HG02571 (cell line): Measurements from ENCODE around the gene RAD18.

Experiments used
- ATAC-seq: cut with Tn5 transposase; IDR thresholded peaks from one replicate; pipeline ENCODE4 v1.9.1; 2021; ENCODE audit warnings: mild to moderate bottlenecking, moderate library complexity; ENCODE audit not compliant: unreplicated experiment

The RAD18 gene

DNA sequence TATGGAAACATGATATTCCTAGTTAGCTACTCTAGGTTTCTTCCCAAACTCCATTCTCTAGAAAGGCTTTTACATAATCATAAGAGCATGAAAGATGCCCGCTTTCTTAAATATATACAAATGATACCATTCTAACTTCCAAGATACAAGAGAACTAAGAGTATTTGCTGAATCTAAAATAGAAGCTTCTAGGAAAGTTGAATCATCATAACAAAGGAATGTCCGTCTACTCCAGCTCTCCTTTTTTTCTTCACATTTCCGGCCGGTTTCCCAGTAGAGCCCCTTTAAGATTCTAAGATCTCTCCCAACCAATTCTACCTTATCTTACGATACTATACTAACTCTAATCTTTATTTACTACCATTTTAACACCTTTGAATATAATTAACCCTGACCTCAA is 60.1 kb downstream of the RAD18 start:
- ATAC-seq, result no peak

DNA sequence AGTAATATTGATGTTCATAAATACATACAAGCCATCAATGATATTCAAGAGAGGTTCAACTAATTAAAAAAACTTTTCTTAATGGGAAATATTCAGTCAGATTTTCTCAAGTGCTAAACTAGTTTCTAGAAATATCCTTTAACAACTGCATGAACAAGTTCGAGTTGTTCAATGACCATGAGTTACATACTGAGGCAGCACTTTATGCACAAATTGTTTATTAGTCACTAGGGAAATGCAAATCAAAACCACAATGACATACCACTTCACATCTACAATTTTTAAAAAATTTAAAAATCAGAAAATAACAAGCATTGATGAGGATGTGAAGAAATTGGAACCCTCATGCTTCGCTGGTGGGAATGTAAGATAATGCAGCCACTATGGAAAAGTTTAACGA is 62.4 kb downstream of the RAD18 start:
- no peak for ATAC-seq

DNA sequence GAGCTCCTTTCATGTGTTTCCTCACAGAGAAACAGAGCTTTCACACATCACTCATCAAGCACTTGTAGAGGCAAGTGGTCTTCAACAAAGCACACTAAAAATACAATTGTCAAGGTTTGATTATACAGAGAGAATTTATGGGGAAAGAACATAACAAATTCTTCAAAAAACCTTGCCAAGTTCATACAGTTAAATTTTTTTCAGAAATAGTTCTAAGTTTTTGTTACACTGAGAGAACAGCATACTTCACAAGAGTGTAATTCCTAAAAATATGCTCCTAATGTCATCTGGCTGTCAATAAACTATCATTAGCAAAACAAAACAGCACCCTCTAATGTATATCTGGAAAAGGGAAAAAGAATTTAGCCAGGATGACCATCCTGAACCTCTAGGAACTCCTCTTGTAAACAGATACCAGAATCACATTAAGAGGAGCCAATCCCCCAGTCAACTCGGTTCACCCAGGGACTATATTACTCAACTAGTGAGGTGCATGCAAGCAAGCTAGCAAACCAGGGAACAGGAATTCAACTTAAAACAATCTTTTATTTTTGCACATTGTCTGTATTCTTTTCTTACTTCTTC is 63.3 kb downstream of the RAD18 start:
- ATAC-seq, result no peak

DNA sequence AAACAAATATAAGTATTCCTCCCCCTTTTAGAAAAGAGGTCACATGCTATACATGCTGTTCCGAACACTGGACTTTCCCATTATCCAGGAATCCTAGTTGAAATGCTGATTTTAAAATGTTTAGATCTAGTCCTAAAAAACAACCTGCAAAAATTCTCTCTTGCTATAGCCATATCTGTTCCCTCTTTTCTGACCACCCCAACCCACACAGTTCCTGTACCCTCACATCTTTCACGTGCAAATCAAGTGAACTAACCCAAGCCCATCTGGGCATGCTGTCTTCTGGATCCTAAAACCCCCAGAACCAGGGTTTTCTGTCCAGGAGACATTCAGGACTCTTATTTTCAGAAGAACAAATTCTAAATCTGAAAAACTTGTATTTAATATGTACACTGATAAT is 67.4 kb downstream of the RAD18 start:
- ATAC-seq, result no peak

DNA sequence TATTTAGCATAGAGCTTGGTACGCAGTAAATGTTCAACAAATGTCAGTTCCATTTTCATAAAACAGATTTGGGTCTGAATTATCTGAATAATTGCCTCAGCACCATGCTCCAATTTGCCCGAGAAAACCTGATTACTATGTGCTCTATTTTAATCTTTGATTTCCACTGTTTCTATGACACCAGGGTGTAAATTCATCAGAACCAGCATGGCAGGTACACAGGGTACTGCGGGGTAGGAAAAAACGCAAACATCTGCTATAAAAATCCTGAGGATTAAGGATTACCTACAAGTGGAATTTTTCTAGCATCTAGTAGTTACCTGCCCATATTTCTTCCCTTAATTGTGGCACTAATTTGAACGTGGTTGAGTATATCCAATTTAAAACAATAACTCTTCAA is 70.3 kb downstream of the RAD18 start:
- no peak for ATAC-seq

DNA sequence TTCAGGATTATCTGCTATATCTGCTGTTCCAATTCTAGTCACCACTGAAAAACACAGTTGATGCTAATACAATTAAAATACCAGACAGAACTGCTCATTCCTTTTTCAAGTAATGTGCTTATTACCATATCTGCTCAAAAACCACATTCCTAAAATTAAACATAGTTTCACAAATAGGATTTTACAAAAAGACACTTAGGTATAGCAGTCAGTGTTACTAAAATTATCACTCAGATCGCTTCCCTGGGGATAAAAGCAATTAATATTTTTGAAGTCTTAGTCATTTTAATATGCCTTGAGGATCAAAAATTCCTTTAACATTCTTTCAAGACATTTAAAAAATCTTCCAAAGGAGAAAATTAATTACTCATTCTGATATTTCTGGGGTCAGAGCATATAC is 71.5 kb downstream of the RAD18 start:
- ATAC-seq, result no peak

DNA sequence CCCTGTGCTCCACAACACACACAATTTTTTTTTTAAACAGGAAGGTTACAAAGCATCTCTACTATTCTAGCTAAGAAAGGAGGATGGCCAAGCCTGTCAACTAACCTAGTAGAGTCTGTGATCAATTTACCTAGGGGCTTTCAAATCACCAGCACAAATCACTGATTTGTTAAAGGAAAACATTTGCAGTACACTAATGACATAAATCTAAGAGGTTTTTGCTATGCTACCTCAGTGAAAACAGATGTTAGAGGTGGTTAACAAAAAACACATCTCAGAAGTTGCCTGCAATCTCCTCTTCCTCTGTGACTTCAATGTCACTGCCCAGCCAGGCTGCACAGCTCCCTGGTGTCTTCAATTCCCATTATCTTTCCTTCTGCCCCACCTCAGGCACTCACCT is 72.0 kb downstream of the RAD18 start:
- ATAC-seq, result no peak

DNA sequence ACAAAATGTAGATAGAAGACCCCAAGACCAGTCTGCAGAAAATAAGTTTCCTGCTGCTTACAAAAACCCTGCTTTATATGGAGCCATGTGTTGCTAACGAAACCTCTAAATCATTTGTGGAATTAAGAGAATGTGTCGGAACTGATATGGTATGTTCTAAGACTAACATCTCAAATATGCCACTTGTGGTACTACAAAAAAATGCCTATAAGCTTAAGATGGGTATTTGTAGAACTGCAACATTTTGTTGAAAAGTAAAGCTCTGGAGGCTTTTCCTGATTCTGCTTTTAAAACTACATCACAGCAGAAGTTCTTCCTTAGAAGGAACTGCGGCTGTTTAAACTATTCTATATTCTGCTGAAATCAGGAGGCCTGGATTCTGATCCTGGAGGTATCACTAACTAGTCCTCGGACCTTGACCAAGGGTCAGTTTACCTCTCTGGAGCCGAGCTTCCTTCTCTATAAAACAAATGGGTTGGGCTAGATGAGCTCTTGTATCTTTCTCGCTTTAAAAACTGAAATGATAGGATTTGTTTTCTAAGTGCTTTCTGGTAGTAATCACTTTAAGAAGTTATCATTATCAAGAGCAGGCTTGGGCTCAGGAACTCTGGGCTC is 74.9 kb downstream of the RAD18 start:
- ATAC-seq, result no peak

DNA sequence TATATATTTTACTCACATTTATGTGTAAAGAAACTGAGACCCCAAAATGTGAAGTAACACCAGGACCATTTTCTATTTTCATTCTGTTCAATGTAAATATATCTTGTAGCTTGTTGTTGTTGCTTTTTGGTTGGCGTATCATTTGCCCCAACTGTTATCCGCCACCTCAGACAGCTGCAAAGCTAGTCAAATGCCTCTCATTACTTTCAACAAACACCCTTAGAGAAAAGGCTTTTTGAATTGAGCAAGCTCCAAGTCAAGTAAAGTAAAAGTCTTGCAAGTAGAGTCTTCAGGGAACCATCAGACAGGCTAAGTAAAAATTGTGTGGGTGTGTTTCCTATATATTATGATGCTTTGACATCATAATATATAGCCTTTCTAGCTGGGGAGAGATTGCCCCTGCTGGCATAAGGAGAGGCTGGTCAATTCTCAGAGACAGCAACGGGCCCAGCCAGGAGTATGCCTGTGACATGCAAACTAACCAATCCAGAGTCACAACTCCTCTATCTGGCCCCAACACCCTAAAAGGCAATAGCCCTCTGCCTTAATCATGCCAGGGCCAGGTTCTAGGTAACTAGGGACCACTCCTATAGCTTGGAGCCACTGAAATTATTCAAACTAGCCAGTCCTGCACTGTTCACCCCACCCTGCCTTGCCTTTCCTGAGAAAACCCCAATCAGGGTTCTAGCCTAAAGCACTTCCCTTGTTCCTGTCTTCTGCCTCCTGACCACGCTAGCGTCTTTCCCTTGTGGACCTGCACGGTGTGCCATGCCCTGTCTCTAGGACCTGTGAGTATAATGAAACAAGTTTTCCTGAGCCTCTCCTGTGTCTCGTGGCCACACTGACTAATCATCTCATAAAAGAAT is 75.6 kb downstream of the RAD18 start:
- ATAC-seq, result no peak

DNA sequence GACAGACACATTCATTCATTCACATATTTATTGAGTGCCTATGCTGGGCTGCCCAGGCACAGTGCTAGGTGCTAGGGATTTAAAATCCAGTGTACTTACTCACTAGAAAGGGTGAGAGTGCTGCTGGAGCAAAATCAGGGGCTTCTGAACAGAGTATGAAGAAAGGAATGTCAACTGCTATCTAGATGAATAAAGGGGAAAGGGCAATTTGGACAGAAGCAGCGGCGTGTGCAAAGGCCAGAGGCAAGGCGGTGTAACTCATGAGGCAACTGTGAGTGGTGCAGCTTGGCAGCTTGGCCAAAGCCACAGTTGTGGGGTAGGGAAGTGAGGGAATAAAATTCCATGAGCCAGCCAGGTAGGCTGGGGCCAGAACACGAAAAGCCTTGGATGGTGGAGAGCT is 76.7 kb downstream of the RAD18 start:
- no peak for ATAC-seq

DNA sequence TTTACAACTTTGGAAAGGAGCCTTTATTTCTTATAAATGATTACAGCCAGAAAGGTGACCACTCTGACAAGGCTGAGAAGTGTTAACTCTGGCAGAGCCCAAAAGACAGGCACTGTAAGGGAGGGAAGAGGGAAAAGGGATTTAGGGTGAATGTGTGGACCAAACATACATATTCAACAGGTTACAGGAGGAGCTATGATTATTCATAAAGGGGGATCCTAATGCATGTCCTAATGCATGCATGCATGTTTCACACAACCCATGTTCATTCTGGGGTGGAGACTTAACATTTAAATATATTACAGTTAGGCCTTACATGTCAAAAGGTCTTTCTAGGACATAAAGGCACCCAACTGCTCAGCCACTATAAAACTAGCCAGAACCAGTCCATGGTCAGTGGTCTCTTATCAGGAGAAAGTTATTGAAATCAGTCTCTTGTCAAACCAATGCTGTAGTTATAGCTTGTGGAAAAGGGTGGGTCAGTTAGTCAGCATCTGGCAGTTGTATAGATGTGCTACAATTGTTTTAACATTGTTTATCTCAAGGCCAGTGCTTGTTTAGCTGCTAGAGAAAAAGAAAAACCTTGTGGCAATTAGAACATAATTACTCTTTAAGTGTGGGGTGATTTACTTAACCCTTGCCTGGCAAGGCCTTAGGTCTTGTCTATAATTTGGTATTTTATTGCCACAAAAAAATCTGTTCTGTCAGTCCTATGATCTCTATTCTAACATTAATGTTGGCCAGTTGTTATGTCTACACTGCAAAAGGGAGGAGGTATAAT is 77.5 kb downstream of the RAD18 start:
- ATAC-seq, result no peak

DNA sequence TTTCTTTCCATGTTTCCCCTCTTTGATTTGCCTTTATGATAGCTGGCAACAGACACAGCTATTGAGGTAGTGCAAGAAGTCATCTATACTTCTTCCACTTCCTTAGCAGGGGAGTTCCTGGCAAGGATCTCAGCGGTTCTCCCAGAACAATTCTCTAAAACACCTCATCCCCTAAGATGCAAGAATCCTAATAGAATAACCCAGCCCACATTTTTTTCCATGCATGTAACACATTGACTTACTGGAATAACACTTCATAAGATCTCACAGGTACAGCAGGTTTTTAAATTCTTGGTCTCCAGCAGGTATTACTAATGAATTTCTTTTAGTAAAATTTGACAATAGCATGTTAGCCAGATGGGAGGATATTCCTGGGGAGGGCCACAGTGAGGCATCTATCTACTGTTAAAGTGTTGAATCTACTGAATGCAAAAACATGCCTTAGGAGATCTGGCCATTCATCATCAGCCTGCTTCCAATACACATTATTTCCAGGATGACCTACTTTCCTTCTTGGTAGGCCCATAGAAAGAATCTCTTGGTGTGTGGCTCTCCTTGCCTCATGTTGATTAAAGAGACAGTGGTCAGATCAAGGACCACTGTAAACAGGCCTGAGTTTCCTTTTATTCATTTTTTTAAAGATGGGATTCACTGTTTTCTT is 78.5 kb downstream of the RAD18 start:
- no peak for ATAC-seq

DNA sequence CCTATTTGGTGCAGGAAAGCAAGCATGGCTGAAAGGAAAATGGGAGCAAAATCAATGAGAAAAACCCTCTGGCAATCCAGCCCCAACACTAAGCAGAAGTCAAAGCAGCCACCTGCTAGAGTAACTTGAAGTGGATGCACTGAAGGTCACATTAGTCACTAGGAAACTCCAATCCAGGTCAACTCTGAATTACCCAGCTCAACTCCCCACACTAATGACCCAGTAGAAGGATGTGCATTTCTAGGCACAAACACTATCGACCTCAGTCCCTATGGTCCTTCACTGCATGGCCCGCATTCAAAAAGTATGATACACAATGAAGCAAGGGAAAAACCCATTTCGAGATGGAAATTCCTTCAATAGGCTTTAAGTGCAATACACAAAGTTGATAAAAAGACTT is 80.6 kb downstream of the RAD18 start:
- no peak for ATAC-seq

DNA sequence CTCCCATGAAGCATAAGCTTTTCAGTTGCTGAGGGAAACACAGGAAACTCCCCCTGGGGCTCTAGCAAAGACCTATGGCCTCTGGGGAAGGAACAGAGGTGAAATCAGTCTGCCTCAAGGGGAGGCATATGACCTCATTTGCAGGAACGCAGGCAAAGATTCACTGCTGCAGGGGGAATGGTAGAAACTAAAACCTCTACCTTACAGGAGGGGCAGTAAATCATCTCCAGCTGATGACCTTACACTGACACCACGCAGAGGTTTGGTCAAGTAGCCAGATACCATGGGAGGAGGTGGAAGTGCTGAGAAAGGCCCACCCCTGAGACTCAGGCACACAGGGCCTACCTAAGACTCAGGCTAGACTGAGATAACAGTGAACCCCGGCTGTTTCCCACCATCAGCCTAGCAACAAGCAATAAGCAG is 81.1 kb downstream of the RAD18 start:
- no peak for ATAC-seq

DNA sequence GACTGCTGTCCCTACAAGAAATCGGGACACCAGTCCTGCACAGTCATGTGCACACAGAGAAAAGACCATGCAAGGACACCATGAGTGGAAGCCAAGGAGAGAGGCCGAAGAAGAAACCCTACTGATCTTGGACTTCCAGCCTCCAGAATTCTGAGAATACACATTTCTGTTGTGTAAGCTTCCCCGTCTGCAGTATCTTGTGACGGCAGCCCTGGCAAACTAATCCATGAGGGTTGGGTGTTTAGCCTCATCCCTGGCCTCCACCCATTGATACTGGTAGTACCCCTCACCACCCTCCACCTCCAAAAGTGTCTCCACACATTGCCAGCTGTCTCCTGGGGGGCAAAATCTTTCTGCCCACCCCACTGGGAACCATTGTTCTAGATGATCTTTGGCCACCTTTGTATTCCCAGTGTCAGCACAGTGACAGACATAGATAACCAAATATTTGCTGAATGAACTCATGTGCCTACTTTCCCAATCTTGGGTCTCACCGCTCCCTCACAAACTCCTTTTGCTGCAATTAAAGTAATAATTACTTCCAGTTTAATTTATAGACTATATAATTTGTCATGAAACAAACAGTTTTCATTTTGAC is 83.8 kb downstream of the RAD18 start:
- no peak for ATAC-seq

DNA sequence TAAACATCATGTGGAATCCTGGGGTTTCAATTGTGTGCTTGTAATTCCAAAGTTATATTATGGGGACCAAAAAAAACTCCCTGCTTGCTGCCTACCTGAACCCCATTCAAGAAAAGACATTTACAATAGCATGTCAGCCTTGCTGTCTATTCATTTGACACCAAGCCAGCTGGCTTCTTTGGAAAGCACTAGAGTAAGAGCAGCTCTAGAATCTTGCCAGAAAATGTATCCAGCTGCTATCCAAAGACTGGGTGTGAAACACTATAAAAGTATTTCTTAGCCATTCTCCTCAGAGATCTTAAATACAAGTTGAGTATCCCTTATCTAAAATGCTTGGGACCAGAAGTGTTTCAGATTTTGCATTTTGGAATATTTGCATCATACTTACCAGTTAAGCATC is 87.4 kb downstream of the RAD18 start:
- ATAC-seq, result no peak

DNA sequence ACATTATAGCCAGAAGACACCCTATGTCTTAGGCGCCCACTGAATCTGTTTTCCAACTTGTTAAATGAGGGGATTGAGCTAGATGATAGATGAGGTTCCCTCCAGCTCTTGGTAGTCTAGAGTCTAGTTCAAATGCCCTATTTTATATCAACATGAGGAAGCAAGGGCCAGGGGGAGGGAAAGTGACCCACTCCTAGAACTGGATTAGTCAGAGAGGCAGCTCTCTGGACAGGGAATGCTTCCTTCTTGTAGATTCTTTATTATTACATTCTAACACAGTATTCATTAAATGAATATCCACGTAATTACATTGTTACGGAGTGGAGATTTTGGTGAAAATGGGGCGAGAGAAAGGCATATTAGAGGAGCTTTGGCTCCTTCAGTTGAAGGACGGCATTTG is 89.5 kb downstream of the RAD18 start:
- no peak for ATAC-seq

DNA sequence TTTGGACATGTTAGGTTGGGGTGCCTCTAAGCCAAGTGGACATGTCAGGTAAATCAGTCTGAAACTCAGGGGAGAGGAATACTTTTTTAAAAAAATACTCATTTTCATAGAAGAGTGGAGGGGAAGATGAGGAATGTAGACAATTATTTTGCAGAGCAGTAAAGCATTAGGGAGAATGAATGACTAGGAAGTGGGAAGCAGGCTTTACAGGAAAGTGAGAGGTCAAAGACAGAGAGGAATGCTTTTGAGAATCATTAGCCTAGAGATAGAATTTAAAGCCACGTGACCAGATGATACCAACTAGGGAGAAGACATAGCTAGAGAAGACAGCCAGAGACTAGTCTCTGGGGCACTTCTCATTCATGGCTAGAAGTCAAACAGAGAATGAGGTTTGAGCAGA is 91.0 kb downstream of the RAD18 start:
- no peak for ATAC-seq

DNA sequence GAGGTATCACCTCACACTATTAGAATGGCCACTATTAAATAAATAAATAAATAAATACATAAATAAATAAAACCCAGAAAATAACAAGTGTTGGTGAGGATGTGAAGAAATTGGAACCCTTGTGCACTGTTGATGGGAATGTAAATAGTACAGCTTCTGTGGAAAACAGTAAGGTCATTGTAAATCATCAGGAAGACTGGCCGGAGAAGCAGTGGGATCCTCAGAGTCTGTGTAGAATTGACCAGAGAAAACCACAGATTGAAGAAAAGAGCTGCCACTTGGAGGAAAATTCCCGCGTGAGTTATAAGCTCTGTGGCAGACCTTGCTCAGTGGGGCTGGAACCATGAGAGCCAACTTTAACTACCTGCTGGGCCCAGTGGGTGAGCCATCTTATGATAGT is 92.0 kb downstream of the RAD18 start:
- no peak for ATAC-seq

DNA sequence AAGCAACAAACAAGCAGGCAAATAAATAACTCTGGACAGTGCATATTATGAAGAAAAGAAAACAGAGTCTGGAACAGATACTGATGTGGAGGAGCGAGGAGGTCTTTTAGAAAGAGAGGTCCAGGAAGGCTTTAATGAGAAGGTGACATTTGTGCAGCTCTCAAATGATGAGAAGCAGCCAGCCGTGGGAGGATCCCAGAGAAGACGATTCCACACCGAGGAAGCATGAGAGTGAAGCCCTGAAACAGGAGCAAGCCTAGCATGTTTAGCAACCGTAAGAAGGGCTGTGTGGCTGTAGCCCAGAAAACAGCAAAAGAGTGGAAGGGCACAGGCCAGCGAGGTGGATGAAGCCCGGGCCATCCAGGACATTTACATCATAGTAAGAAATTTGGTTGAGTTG is 93.1 kb downstream of the RAD18 start:
- no peak for ATAC-seq

DNA sequence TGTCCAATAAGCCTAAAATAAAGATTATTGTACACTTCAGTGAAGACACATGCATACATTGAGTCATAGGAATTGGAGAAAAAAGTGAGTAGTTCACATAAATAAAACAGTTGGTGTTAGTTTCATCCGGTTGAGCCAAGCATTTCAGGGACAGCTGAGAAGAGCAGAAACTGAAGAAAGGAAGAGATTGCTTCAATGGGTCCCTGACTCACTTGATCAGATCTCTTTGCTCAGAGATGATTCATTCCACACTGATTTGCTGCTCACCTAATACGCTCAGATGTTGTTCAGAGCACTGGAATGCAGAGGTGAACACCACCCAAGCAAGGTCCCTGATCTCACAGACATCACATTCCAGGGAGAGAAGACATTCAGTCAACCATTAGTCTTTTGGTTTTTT is 93.7 kb downstream of the RAD18 start:
- no peak for ATAC-seq
